DND-41 (cell line): ENCODE measurements around the gene ARHGEF3.

Experiments
- EZH2 ChIP-seq: IDR thresholded peaks from 3 replicates; pipeline ENCODE4 v1.6.1; 2012; ENCODE audit warnings: borderline replicate concordance, low read depth, mild to moderate bottlenecking, moderate library complexity, low read length, inconsistent platforms; ENCODE audit not compliant: severe bottlenecking
- TF ChIP-seq, protein P1 (sequence below): IDR thresholded peaks from 2 replicates; pipeline ENCODE4 v1.5.1; 2012; ENCODE audit warnings: borderline replicate concordance, low read length, moderate library complexity, mild to moderate bottlenecking; ENCODE audit not compliant: poor library complexity, severe bottlenecking; ENCODE audit errors: extremely low read depth

DNA sequence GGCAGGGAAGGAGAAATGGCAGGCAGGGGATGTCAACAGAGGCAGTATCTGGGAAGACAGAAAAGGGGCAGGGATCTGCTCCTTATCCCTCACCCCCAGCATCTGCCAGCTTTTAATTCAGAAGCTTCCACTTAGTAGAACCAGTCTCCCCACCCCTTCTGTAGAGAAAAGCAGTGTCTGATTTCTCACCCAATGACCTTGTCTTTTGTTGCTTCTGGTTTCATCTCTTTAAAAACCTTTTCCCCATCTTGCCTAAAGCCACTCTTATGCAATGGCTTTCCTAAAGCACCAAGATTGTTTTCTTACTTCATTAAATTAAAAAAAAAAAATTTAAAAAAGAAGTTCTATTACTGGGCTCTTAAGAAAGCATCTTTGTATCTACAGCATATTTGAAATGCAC, 27.8 kb downstream of the ARHGEF3 start:
- TF ChIP-seq, protein P1, sequence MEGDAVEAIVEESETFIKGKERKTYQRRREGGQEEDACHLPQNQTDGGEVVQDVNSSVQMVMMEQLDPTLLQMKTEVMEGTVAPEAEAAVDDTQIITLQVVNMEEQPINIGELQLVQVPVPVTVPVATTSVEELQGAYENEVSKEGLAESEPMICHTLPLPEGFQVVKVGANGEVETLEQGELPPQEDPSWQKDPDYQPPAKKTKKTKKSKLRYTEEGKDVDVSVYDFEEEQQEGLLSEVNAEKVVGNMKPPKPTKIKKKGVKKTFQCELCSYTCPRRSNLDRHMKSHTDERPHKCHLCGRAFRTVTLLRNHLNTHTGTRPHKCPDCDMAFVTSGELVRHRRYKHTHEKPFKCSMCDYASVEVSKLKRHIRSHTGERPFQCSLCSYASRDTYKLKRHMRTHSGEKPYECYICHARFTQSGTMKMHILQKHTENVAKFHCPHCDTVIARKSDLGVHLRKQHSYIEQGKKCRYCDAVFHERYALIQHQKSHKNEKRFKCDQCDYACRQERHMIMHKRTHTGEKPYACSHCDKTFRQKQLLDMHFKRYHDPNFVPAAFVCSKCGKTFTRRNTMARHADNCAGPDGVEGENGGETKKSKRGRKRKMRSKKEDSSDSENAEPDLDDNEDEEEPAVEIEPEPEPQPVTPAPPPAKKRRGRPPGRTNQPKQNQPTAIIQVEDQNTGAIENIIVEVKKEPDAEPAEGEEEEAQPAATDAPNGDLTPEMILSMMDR, result no peak
- TF ChIP-seq EZH2, result no peak
